H1 (cell line): ENCODE data around the gene MS4A3. TPM values are rescaled to one million over a fixed set of nuclear protein-coding genes. Genes with fewer than 3 reads are reported as not detected.

Experiments used
- CTCF ChIA-PET: fragments of 300-600 bp; sonication (Branson Sonifier 250); formaldehyde crosslinking; loops from one replicate; lab custom pipeline; 2021; ENCODE audit not compliant: partially characterized antibody; lab: Charles Lee
- POLR2A ChIA-PET: fragments of 300-600 bp; sonication (Branson Sonifier 250); formaldehyde crosslinking; loops from one replicate; lab custom pipeline; 2021; ENCODE audit warnings: inconsistent platforms; ENCODE audit not compliant: partially characterized antibody; lab: Charles Lee
- DNase-seq, 2 experiments: peaks; one replicate each; pipeline versions ENCODE4 v3.0.0 to v3.0.0-alpha.2; 2010 to 2022; ENCODE audit warnings: low spot score in 2 of 2, low read depth in 1 of 2, mixed read lengths in 1 of 2
- FAIRE-seq: peaks from 2 replicates; lab custom pipeline; 2011; peaks lifted over from hg19 to GRCh38; lab: Jason Lieb, UNC
- H2AFZ ChIP-seq: 2 replicates; pipeline ENCODE4 v1.8.1; 2012; ENCODE audit warnings: low read length, inconsistent platforms
- H2AK5ac ChIP-seq: 2 replicates; pipeline ENCODE4 v1.6.1; 2013; ENCODE audit warnings: low read depth, low read length
- H2BK120ac ChIP-seq: replicated peaks from 2 replicates; pipeline ENCODE3; 2013; ENCODE audit warnings: low read depth, low read length, inconsistent platforms
- H2BK12ac ChIP-seq: 2 replicates; pipeline ENCODE4 v1.6.1; 2013; ENCODE audit warnings: low read depth, low read length
- H2BK15ac ChIP-seq: 2 replicates; pipeline ENCODE4 v1.6.1; 2013; ENCODE audit warnings: low read length
- H2BK20ac ChIP-seq: 2 replicates; pipeline ENCODE4 v1.6.1; 2013; ENCODE audit warnings: low read length
- H2BK5ac ChIP-seq: 2 replicates; pipeline ENCODE4 v1.6.1; 2013; ENCODE audit warnings: low read depth, low read length
- H3K14ac ChIP-seq: 2 replicates; pipeline ENCODE4 v1.6.1; 2013; ENCODE audit warnings: inconsistent platforms; ENCODE audit not compliant: insufficient read length
- H3K18ac ChIP-seq: 2 replicates; pipeline ENCODE4 v1.6.1; 2013; ENCODE audit warnings: low read length; ENCODE audit errors: extremely low read depth
- H3K23ac ChIP-seq: 2 replicates; pipeline ENCODE4 v1.6.1; 2013; ENCODE audit warnings: inconsistent platforms; ENCODE audit not compliant: insufficient read length
- H3K23me2 ChIP-seq: 2 replicates; pipeline ENCODE4 v1.6.1; 2013; ENCODE audit warnings: low read depth, low read length
- H3K27ac ChIP-seq: 2 replicates; pipeline ENCODE4 v1.6.1; 2011; ENCODE audit warnings: low read depth, low read length, inconsistent platforms
- H3K27me3 ChIP-seq, 4 experiments: replicated peaks in 1 of 4; 1 replicate in 1 of 4; 2 replicates in 3 of 4; pipeline versions ENCODE4 v1.6.1 to v1.8.1; 2011 to 2013; ENCODE audit warnings: low read length in 3 of 4, mild to moderate bottlenecking in 3 of 4, inconsistent platforms in 2 of 4, mixed read lengths in 2 of 4, moderate library complexity in 1 of 4; ENCODE audit not compliant: control insufficient read depth in 3 of 4, insufficient read depth in 3 of 4; ENCODE audit errors: extremely low read depth in 1 of 4
- H3K36me3 ChIP-seq, 4 experiments: 2 replicates each; pipeline versions ENCODE4 v1.6.1 to v1.8.1; 2011 to 2013; ENCODE audit warnings: mild to moderate bottlenecking in 4 of 4, low read length in 3 of 4, moderate library complexity in 2 of 4, control low read depth in 1 of 4, inconsistent platforms in 1 of 4; ENCODE audit not compliant: insufficient read depth in 4 of 4, control insufficient read depth in 2 of 4
- H3K4ac ChIP-seq: replicated peaks from 2 replicates; pipeline ENCODE3; 2013; ENCODE audit warnings: low read length, low read depth, mixed read lengths, inconsistent platforms; ENCODE audit not compliant: insufficient read length
- H3K4me1 ChIP-seq, 4 experiments: replicated peaks in 1 of 4; 1 replicate in 1 of 4; 2 replicates in 3 of 4; pipeline versions ENCODE4 v1.6.1 to v1.8.1; 2011 to 2013; ENCODE audit warnings: low read length in 3 of 4, inconsistent platforms in 2 of 4, mixed read lengths in 1 of 4; ENCODE audit not compliant: insufficient read depth in 4 of 4, control insufficient read depth in 3 of 4
- H3K4me2 ChIP-seq, 2 experiments: 2 replicates each; pipeline versions ENCODE4 v1.6.1 to v1.8.1; 2011 to 2013; ENCODE audit warnings: low read depth in 2 of 2, low read length in 2 of 2, control low read depth in 1 of 2, inconsistent platforms in 1 of 2, mild to moderate bottlenecking in 1 of 2; ENCODE audit not compliant: insufficient read depth in 1 of 2
- H3K4me3 ChIP-seq, 4 experiments: fragments of 200-600, 300-600 bp in 1 of 4; sonication (generic), shearing (Covaris generic), sonication (Bioruptor Twin) in 1 of 4; 2 replicates each; pipeline versions ENCODE4 v1.5.1 to v1.8.1; 2011 to 2016; ENCODE audit warnings: low read length in 4 of 4, low read depth in 3 of 4, control low read depth in 2 of 4, inconsistent platforms in 2 of 4, mild to moderate bottlenecking in 2 of 4, mixed read lengths in 1 of 4, moderate library complexity in 1 of 4; ENCODE audit not compliant: insufficient read depth in 2 of 4; ENCODE audit errors: extremely low read depth in 1 of 4
- H3K56ac ChIP-seq: replicated peaks from 2 replicates; pipeline ENCODE3; 2013; ENCODE audit warnings: low read depth, mild to moderate bottlenecking, mixed read lengths, low read length, inconsistent platforms; ENCODE audit not compliant: insufficient read length
- H3K79me1 ChIP-seq: 2 replicates; pipeline ENCODE4 v1.6.1; 2013; ENCODE audit warnings: low read depth, low read length, control low read depth
- H3K79me2 ChIP-seq, 2 experiments: 2 replicates each; pipeline versions ENCODE4 v1.6.1 to v1.8.1; 2012 to 2013; ENCODE audit warnings: low read length in 2 of 2, mild to moderate bottlenecking in 2 of 2, inconsistent platforms in 1 of 2; ENCODE audit not compliant: insufficient read depth in 2 of 2, control insufficient read depth in 1 of 2
- H3K9ac ChIP-seq, 4 experiments: replicated peaks in 1 of 4; 1 replicate in 1 of 4; 2 replicates in 3 of 4; pipeline versions ENCODE4 v1.6.1 to v1.8.1; 2011 to 2013; ENCODE audit warnings: low read depth in 3 of 4, low read length in 3 of 4, control low read depth in 2 of 4, mild to moderate bottlenecking in 2 of 4, moderate library complexity in 2 of 4, inconsistent platforms in 1 of 4; ENCODE audit errors: extremely low read depth in 1 of 4
- H3K9me3 ChIP-seq, 2 experiments: 2 replicates each; pipeline versions ENCODE4 v1.6.1 to v1.8.1; 2012 to 2013; ENCODE audit warnings: mild to moderate bottlenecking in 2 of 2, moderate library complexity in 2 of 2, control low read depth in 1 of 2, inconsistent platforms in 1 of 2, low read depth in 1 of 2, low read length in 1 of 2, mixed read lengths in 1 of 2; ENCODE audit not compliant: insufficient read depth in 2 of 2
- H4K20me1 ChIP-seq, 2 experiments: replicated peaks in 1 of 2; 2 replicates each; pipeline versions ENCODE3 to v1.8.1; 2011 to 2013; ENCODE audit warnings: inconsistent platforms in 2 of 2, low read length in 2 of 2, mild to moderate bottlenecking in 1 of 2; ENCODE audit not compliant: insufficient read depth in 2 of 2, control insufficient read depth in 1 of 2
- H4K5ac ChIP-seq: 2 replicates; pipeline ENCODE4 v1.6.1; 2013; ENCODE audit warnings: low read length, low read depth, mixed read lengths, inconsistent platforms; ENCODE audit not compliant: insufficient read length
- H4K8ac ChIP-seq: 2 replicates; pipeline ENCODE4 v1.8.0; 2013; ENCODE audit warnings: mild to moderate bottlenecking, moderate library complexity, low read length, inconsistent platforms; ENCODE audit not compliant: insufficient read depth; ENCODE audit errors: extremely low read depth
- H4K91ac ChIP-seq: replicated peaks from 2 replicates; pipeline ENCODE3; 2013; ENCODE audit warnings: low read length, mixed read lengths, inconsistent platforms; ENCODE audit not compliant: insufficient read length
- ASH2L ChIP-seq: fragments of 200-600, 300-600 bp; sonication (generic); IDR thresholded peaks from one replicate; pipeline ENCODE4 v1.7.1; 2017; ENCODE audit warnings: low read length
- BRCA1 ChIP-seq: IDR thresholded peaks from 2 replicates; pipeline ENCODE4 v1.6.1; 2012; ENCODE audit warnings: low read depth, low read length, improper control_type of control experiment
- CBX5 ChIP-seq: fragments of 300-800, 300-1000 bp; sonication (generic); IDR thresholded peaks from 2 replicates; pipeline ENCODE4 v1.7.1; 2016; ENCODE audit warnings: antibody characterized with exemption, low read length, low read depth
- CTBP2 ChIP-seq: IDR thresholded peaks from 2 replicates; pipeline ENCODE4 v1.7.0; 2011; ENCODE audit warnings: borderline replicate concordance, mild to moderate bottlenecking, moderate library complexity, mixed read lengths, low read length; ENCODE audit not compliant: insufficient read depth, insufficient read length
- EP300 ChIP-seq, 2 experiments: IDR thresholded peaks; 1 replicate in 1 of 2; 2 replicates in 1 of 2; pipeline ENCODE4 v1.6.1; 2011 to 2012; ENCODE audit warnings: low read depth in 2 of 2, low read length in 2 of 2, mild to moderate bottlenecking in 2 of 2, borderline replicate concordance in 1 of 2, inconsistent platforms in 1 of 2, moderate library complexity in 1 of 2
- EZH2 ChIP-seq: fragments of 200-600 bp; sonication (generic); IDR thresholded peaks from 2 replicates; pipeline ENCODE4 v1.7.1; 2012; ENCODE audit warnings: low read depth, mild to moderate bottlenecking, moderate library complexity, low read length, inconsistent platforms; ENCODE audit not compliant: severe bottlenecking
- FOSL1 ChIP-seq: IDR thresholded peaks from 2 replicates; pipeline ENCODE4 v1.6.1; 2011; ENCODE audit warnings: mild to moderate bottlenecking, low read depth, low read length, moderate library complexity; ENCODE audit not compliant: insufficient read depth
- KDM4A ChIP-seq: IDR thresholded peaks from one replicate; pipeline ENCODE4 v1.7.1; 2012; ENCODE audit warnings: low read depth, mild to moderate bottlenecking, moderate library complexity, low read length, inconsistent platforms; ENCODE audit not compliant: severe bottlenecking
- KDM5A ChIP-seq: fragments of 200-600 bp; IDR thresholded peaks from 2 replicates; pipeline ENCODE4 v1.7.1; 2012; ENCODE audit warnings: mild to moderate bottlenecking, low read length, inconsistent platforms, mixed read lengths
- MAFK ChIP-seq: IDR thresholded peaks from 2 replicates; pipeline ENCODE4 v1.6.1; 2012; ENCODE audit warnings: low read depth, mild to moderate bottlenecking, improper control_type of control experiment, low read length
- NRF1 ChIP-seq: IDR thresholded peaks from 2 replicates; pipeline ENCODE4 v1.6.1; 2011; ENCODE audit warnings: mild to moderate bottlenecking, low read depth, low read length, improper control_type of control experiment
- RXRA ChIP-seq: IDR thresholded peaks from 2 replicates; pipeline ENCODE4 v1.6.1; 2011; ENCODE audit warnings: low read depth, mild to moderate bottlenecking, low read length, moderate library complexity; ENCODE audit not compliant: insufficient read depth
- SP1 ChIP-seq: IDR thresholded peaks from 2 replicates; pipeline ENCODE4 v1.6.1; 2011; ENCODE audit warnings: low read depth, low read length
- SP2 ChIP-seq: IDR thresholded peaks from 2 replicates; pipeline ENCODE4 v1.6.1; 2012; ENCODE audit warnings: mild to moderate bottlenecking, low read length, inconsistent platforms
- SP4 ChIP-seq: IDR thresholded peaks from 2 replicates; pipeline ENCODE4 v1.6.1; 2012; ENCODE audit warnings: low read length, inconsistent platforms
- TBP ChIP-seq: IDR thresholded peaks from 2 replicates; pipeline ENCODE4 v1.6.1; 2011; ENCODE audit warnings: low read depth, low read length, improper control_type of control experiment
- WGBS, 2 experiments: shearing (Covaris generic) in 1 of 2; methylation state at CpG; one replicate each; pipeline versions ENCODE4 v1.1.6 to v1.1.7; 2013 to 2015; ENCODE audit warnings: low lambda C conversion rate in 2 of 2, mixed read lengths in 2 of 2, inconsistent platforms in 1 of 2, low coverage in 1 of 2, missing lambda C conversion rate in 1 of 2; ENCODE audit not compliant: insufficient replicate concordance in 2 of 2, insufficient coverage in 1 of 2, insufficient read length in 1 of 2; ENCODE audit errors: extremely low coverage in 1 of 2, missing lambda C conversion rate in 1 of 2; 5-methylcytosine and 5-hydroxymethylcytosine counted together
- polyA plus RNA-seq, 7 experiments: library from polyadenylated mRNA; depleted of rRNA in 3 of 7; stranded (reverse) in 5 of 7; unstranded in 2 of 7; fragments of >200 nt in 5 of 7; fragments of 200-250 nt in 2 of 7; gene quantifications; 1 replicate in 5 of 7; 2 replicates in 1 of 7; 4 replicates in 1 of 7; pipeline versions ENCODE4 v1.2.1 to v1.2.3, GENCODE V29; 2011 to 2013; ENCODE audit warnings: missing spikeins in 2 of 7, mixed read lengths in 2 of 7
- total RNA-seq: library from RNA; stranded (reverse); fragmentation: NEBNext Ultra II Directional; extraction: Animal tissue kit (Norgen Biotek cat#: 25700); gene quantifications from 2 replicates; pipeline ENCODE4 v1.2.1, GENCODE V29; 2021

MS4A3 gene
- total and polyA plus RNA-seq, 2 of the 8 experiments (the other 6 are each of a cell fraction or from before 2014, with no cell fraction given), result not detected

DNA sequence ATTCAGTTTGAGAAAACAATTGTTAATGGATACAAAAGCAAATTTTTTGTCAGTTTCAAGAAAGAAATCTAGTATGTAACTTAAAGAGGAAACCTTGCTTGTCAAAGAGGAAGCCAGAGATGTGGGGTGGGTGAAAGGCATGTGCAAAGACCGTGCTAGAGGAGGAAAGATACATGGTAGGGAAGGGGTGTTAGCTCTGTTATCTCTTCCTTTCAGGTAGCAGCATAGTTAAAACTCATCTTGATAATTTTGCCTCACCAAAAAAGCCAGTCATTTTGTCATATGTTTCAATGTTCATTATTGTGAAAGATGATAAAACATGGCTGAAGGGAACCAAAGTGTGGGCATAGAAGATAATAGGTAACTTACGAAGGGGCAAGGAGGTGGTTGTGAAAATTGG is 29.4 kb downstream of the MS4A3 start:
- no peak overlapping the region for H3K18ac ChIP-seq
- H2BK5ac ChIP-seq, result no peak overlapping the region
- no peak overlapping the region for H3K4me2 ChIP-seq
- no peaks in the 10 kb centered on the region for H4K20me1 ChIP-seq
- WGBS, 2 experiments, result 95% methylated on average over 2 of the region's 2 CpGs; no CpG with 5 or more reads in 1 of the 2 experiments
- H4K8ac ChIP-seq, result no peak overlapping the region
- CTCF ChIA-PET, result interaction anchor here (1.6 kb wide), 1 partner anchor 165 kb away, joined by 3 read pairs; no protein-coding TSS in a partner anchor
- POLR2A ChIA-PET, result no interaction called here
- no peak overlapping the region for H3K27ac ChIP-seq
- no peak overlapping the region for H2BK15ac ChIP-seq
- H2BK12ac ChIP-seq, result no peak overlapping the region
- no peak overlapping the region for H4K91ac ChIP-seq
- H3K56ac ChIP-seq, result no peak overlapping the region
- no peaks in the 10 kb centered on the region for H3K4me1 ChIP-seq
- no peak overlapping the region for H4K5ac ChIP-seq
- no peak overlapping the region for H2BK20ac ChIP-seq
- TF ChIP-seq TBP (no peak), MAFK (no peak), SP2 (no peak), ASH2L (no peak), NRF1 (no peak), EP300 (IDR thresholded peaks at IDR 0.05; ENCODE audit: borderline replicate concordance in 1 of 2, low read depth in 2 of 2, low read length in 2 of 2) (no peak), FOSL1 (no peak), SP1 (no peak), KDM4A (no peak), KDM5A (no peak), BRCA1 (no peak), EZH2 (no peak), RXRA (no peak), CBX5 (no peak), SP4 (no peak), CTBP2 (no peak)
- no peaks in the 10 kb centered on the region for H3K23me2 ChIP-seq
- no peaks in the 10 kb centered on the region for H3K79me2 ChIP-seq
- no peak for DNase-seq
- H3K79me1 ChIP-seq, result no peaks in the 10 kb centered on the region
- no peak overlapping the region for H2BK120ac ChIP-seq
- no peaks in the 10 kb centered on the region for H3K27me3 ChIP-seq
- no peaks in the 10 kb centered on the region for H3K36me3 ChIP-seq
- H3K9ac ChIP-seq, result no peak overlapping the region
- no peak overlapping the region for H3K4me3 ChIP-seq
- H2AK5ac ChIP-seq, result no peak overlapping the region
- H2AFZ ChIP-seq, result no peak overlapping the region
- H3K4ac ChIP-seq, result no peak overlapping the region
- H3K14ac ChIP-seq, result no peak overlapping the region
- no peak for FAIRE-seq
- no peaks in the 10 kb centered on the region for H3K9me3 ChIP-seq
- no peak overlapping the region for H3K23ac ChIP-seq
